Urothelium cell line (cell line): Measurements from ENCODE around the gene MAP4K3.
A peak's percentile ranks its signal among the peaks of the same experiment; 100 is the strongest.
"Not testable (repeated sequence)": the region's sequence is repeated elsewhere in the genome, so short reads cannot be mapped to it uniquely, and the experiment has no call there.

Experiments
- DNase-seq: peaks from one replicate; pipeline ENCODE4 v3.0.0; 2011; ENCODE audit warnings: low spot score, mixed read lengths
- FAIRE-seq: peaks from 2 replicates; lab custom pipeline; 2011; peaks lifted over from hg19 to GRCh38; lab: Jason Lieb, UNC

MAP4K3 gene

DNA sequence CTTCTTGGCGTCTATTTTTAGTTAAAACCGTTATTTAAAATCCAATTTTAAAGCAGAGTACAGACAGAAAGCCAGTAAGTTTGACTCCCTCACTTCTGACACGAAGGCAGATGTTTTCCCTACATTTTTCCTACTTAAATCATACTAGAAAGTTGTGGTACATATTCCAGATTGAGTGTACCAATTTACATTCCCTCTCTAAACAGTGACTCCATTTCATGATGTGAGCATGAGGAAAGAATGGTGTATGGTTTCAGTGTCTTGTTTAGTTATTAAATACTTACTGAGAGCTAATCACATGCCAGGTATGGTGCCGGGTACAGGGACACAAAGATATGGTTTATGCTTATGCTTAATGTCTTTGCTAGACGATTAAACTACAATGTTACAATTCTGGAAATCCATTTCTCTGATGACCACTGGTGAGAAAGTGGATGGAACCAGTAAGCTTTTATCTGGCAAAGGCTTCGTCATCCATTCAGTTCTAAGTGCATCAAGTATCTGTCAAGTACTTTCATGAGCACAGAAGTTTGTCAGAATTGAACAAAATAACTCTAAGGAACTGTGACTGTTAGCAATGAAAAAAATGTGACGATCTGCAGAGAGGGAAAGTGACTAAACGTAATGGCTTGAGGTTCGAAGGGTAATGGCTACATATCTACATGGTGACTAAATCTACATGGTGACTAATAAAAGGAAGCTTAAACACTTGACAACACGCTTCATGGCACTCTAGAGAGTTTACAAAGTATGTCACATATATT lies 25.7 kb downstream of the MAP4K3 start:
- peak; percentile 35 for DNase-seq
- FAIRE-seq: peak; percentile 69

DNA sequence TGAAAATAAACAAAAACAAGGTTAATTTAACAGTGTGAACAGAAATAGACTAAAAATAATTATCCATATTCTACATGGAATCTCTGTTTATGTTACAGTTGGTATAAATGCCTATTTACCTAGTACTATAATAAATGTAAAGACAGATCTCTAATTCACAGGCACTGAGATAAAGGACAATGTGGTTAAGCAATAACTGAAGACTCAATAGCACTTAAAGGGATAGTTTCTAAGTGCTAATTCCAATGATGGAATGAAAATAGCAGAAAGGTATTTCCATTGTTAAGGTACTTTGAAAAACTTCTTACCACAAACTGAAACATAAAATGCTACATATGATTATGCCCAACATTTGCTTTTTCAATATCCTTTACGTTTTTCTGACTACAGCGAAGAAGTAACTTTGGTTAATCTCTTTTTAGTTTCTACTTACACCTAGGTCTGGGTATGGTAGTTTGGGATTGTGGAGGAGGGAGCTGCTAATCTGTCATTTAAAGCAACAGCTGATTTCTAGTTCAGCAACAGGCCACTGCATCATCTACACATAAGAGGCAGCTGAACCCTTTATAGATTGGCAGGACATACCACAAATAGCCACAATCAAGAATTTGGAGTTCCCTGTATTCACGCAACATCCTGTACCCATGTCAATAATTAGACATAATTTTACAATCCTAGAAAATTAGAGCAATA lies 27.2 kb downstream of the MAP4K3 start:
- DNase-seq: no peak
- no peak for FAIRE-seq

DNA sequence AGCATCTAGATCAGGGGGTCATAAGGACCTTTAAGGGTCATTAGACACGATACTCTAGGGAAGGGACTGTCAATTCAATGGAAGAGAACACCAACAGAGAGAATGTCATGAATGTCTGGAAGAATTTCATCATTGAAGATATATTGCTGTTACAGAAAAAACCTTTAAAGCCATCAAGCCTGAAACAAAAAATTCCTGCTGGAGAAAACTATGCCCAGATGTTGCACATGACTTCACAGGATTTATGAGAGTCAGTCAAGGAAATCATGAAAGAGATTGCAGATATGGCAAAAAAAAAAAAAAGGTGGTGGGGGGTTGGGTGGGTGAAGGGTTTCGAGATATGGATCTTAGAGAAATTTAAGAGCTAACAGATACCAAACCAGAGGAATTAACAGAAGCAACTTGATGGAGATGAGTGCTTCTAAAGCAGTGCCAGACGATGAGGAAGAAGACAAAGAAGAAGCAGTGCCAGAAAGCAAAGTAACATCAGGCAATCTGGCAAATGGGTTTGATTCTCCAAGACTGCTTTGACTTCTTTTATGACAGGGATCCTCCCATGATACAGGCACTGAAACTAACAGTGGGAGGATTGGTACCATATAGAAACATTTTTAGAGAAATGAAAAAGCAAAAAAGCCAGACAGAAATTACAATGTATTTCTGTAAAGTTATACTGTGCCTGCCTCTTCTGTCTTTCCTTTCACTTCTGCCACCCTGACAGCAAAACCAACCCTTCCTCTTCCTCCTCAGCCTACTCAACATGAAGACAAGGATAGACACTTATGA lies 28.5 kb downstream of the MAP4K3 start:
- no peak for DNase-seq
- FAIRE-seq: no peak

DNA sequence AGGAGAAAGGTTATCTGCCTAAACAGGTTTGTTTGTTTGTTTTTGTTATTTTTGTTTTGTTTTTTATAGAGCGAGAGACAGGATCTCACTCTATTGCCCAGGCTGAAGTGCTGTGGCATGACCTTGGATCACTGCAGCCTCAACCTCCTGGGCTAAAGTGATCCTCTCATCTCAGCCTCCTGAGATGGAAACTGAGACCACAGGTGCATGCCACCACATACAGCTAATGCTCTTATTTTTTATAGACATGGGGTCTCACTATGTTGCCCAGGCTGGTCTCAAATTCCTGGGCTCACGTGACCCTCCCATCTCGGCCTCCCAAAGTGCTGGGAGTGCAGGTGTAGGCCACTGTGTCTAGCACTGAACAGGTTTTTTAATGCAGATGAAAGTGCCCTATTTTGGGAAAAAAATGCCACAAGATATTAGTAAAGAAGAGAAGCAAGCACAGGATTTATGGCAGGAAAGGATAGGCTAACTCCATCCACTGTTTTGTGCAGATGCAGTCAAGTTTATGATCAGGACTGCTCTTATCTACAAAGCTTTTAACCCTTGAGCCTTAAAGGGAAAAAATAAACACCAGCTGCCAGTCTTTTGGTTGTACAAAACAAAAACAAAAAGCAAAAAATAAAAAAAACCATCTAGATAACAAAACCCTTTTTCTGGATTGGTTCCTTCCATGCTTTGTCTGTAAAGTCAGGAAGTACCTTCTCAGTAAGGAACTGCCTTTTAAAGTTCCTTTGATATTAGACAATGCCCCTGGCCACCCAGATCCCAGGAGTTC lies 29.4 kb downstream of the MAP4K3 start:
- no peak for FAIRE-seq
- no peak for DNase-seq

- no peak for FAIRE-seq
- no peak for DNase-seq
Observed at GRCh38 chr2:39405364-39405763, 31.7 kb downstream of the MAP4K3 start.

DNA sequence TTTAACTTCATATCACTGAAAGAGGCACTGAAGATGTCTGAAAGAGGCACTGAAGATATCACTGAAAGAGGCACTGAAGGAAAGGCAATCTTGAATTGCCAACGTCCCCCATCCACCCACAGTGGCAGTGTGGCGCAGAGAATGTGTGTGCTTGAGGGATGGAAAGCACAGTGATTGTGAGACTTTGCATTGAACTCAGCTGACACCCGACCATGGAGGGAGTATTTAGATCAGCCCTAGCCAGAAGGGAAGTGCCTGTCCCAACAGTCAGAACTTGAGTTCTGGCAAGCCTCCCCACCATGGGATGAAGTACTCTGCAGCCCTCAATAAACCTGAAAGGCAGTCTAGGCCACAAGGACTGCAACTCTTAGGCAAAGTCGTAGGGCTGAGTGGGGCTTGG lies 33.8 kb downstream of the MAP4K3 start:
- FAIRE-seq: no peak
- DNase-seq: no peak

- DNase-seq: no peak
- FAIRE-seq: no peak
Observed at GRCh38 chr2:39401319-39401718, 35.8 kb downstream of the MAP4K3 start.

DNA sequence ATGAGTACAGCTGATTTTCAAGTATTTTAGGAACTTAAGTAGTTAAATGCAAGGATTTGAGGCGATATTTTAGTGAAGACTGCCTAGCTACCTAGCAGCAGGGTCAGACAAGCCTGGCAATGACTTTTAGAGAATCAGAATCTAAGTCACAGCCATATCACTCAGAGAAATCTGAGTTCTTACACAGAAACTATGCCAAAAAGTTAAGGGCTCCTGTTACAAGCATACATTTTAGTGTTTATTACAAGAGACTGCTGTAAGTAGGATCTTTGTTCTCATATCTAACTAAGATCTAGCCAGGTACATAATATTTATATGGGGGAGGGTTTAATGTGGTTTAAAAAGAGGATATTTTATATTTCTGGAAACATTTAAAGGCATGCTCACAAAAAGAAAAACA lies 37.5 kb downstream of the MAP4K3 start:
- DNase-seq: no peak
- FAIRE-seq: no peak

DNA sequence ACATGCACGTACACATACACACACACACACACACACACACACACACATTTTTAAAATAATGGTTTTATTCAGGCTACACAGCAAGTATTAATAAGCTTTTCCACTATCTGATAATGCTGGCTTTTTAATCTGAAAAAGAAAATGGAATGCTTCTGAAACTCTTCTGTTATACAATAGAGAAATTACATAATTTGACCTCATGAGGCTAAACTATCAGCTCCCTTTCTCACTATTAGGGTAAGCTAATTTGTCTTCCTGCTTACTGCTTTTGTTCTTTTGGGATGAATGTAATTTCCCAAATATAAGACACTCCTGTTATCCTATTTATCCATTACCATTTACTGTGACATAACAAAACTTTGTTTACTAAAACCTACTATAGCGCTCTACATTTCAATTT lies 41.8 kb downstream of the MAP4K3 start:
- DNase-seq (no peak), FAIRE-seq (no peak)

- DNase-seq (no peak), FAIRE-seq (no peak)
Observed at GRCh38 chr2:39394516-39394961, 42.5 kb downstream of the MAP4K3 start.

DNA sequence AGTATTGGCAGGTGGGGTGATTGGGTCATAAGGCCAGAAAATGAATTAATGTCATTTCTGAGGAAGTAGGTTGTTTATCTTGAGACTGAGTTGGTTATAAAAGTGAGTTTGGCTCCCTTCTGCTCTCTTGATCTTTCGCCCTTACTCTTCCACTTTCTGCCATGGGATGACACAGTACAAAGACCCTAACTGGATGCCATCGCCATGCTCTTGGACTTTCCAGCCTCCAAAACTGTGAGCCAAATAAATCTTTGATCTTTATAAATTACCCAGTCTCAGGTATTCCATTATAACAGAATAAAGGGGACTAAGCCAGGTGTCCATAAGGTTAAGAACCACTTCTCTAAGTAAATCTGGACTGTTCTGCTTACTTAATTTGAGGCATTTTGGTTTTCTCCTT lies 44.4 kb downstream of the MAP4K3 start:
- no peak for FAIRE-seq
- DNase-seq: no peak

DNA sequence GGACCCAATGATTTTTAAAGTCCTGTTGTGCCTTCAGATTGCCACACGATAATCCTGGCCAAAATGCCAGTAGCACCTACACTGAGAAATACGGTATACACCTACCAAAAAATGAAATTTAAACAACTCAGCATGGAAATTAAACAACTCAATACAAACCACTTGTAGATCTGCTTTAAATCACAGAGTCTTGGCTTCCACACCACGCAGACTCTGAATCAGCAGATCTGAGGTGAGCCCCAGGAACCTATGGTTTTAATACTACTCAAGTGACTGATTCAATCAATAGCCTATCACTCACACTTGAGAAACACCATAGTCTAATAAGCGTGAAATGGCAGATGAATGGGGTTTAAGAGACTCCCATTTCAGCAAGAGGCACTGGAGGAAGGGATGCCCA lies 46.9 kb downstream of the MAP4K3 start:
- no peak for FAIRE-seq
- DNase-seq: no peak

GRCh38 chr2:39386064-39386463 lies 51.0 kb downstream of the MAP4K3 start:
- FAIRE-seq (no peak), DNase-seq (no peak)

- FAIRE-seq (no peak), DNase-seq (no peak)
Observed at GRCh38 chr2:39385172-39385571, 51.9 kb downstream of the MAP4K3 start.

GRCh38 chr2:39384071-39384470 lies 53.0 kb downstream of the MAP4K3 start:
- FAIRE-seq, DNase-seq: not testable (repeated sequence)

GRCh38 chr2:39383146-39383545 lies 53.9 kb downstream of the MAP4K3 start:
- FAIRE-seq (no peak), DNase-seq (no peak)

GRCh38 chr2:39381653-39382052 lies 55.4 kb downstream of the MAP4K3 start:
- DNase-seq (no peak), FAIRE-seq (no peak)

GRCh38 chr2:39380525-39381150 lies 56.4 kb downstream of the MAP4K3 start:
- DNase-seq (no peak), FAIRE-seq (no peak)

- FAIRE-seq (no peak), DNase-seq (peak; percentile 31)
Observed at GRCh38 chr2:39379643-39380524, 57.2 kb downstream of the MAP4K3 start.
